ENCODE measurements around the gene TMEM161B.

- TF ChIP-seq CTCF (conservative IDR thresholded peaks at IDR 0.05; ENCODE audit: low read length) (no peak), EZH2phosphoT487 (IDR thresholded peaks at IDR 0.05; ENCODE audit: borderline replicate concordance, low read depth, low read length) (no peak)
These were observed 117.9 kb downstream of the TMEM161B start for GRCh38 chr5:88150747-88151146.

All from OCI-LY7 (cell line).